ENCODE measurements around the gene MYOCOS. TPM values are rescaled to one million over a fixed set of nuclear protein-coding genes. Genes with fewer than 3 reads are reported as not detected.

The MYOCOS gene
- total and polyA plus RNA-seq, 10 donors = not detected

GRCh38 chr1:171663854-171664575 is 42.0 kb downstream of the MYOCOS start:
- no peak for TF ChIP-seq POLR2A (IDR thresholded peaks at IDR 0.05)
- TF ChIP-seq POLR2AphosphoS5 (IDR thresholded peaks at IDR 0.05) = no peak
- TF ChIP-seq CTCF (IDR thresholded peaks at IDR 0.05 in 8 of 11, conservative IDR thresholded peaks at IDR 0.05 in 3 of 11) = no peak
- WGBS, 5 donors = 55 to 71% (median 63%) methylated on average over 4 of the region's 4 CpGs
- Histone ChIP-seq H3K4me1 (no peaks in the 10 kb centered on the region), H3K27ac (no peak overlapping the region), H3K27me3 (replicated peaks in 1 of 7) (no peaks in the 10 kb centered on the region), H3K36me3 (no peaks in the 10 kb centered on the region), H3K4me3 (no peak overlapping the region), H3K9me3 (no peaks in the 10 kb centered on the region)
- DNase-seq = no peak
- intact Hi-C loops (cut with DNase I; ENCODE audit: low total_unique reads) = no loop called here

- Histone ChIP-seq H3K27ac (no peak overlapping the region), H3K4me1 (no peaks in the 10 kb centered on the region), H3K9me3 (no peaks in the 10 kb centered on the region), H3K4me3 (no peak overlapping the region), H3K27me3 (replicated peaks in 1 of 7) (no peaks in the 10 kb centered on the region), H3K36me3 (no peaks in the 10 kb centered on the region)
- no peak for DNase-seq
- no peak for TF ChIP-seq POLR2AphosphoS5 (IDR thresholded peaks at IDR 0.05)
- intact Hi-C loops (cut with DNase I; ENCODE audit: low total_unique reads) = no loop called here
Observed at GRCh38 chr1:171664976-171665375, 42.9 kb downstream of the MYOCOS start.

- 88 to 96% (median 90%) methylated on average over 4 of the region's 4 CpGs for WGBS, 5 donors
- intact Hi-C loops (cut with DNase I; ENCODE audit: low total_unique reads) = no loop called here
- TF ChIP-seq POLR2AphosphoS5 (IDR thresholded peaks at IDR 0.05) (no peak), CTCF (IDR thresholded peaks at IDR 0.05 in 8 of 11, conservative IDR thresholded peaks at IDR 0.05 in 3 of 11) (no peak), POLR2A (IDR thresholded peaks at IDR 0.05) (no peak)
- Histone ChIP-seq H3K36me3 (no peaks in the 10 kb centered on the region), H3K27me3 (replicated peaks in 1 of 7) (no peaks in the 10 kb centered on the region), H3K4me1 (no peaks in the 10 kb centered on the region), H3K4me3 (no peak overlapping the region), H3K9me3 (no peaks in the 10 kb centered on the region), H3K27ac (no peak overlapping the region)
- no peak for DNase-seq
Observed at GRCh38 chr1:171666114-171666769, 44.2 kb downstream of the MYOCOS start.

GRCh38 chr1:171668372-171668771 is 46.3 kb downstream of the MYOCOS start:
- no peak for DNase-seq
- 91 to 96% (median 93%) methylated on average over 5 of the region's 5 CpGs for WGBS, 5 donors
- Histone ChIP-seq H3K27ac (no peak overlapping the region), H3K9me3 (no peaks in the 10 kb centered on the region), H3K36me3 (no peaks in the 10 kb centered on the region), H3K27me3 (replicated peaks in 1 of 7) (no peaks in the 10 kb centered on the region), H3K4me3 (no peak overlapping the region), H3K4me1 (no peaks in the 10 kb centered on the region)
- intact Hi-C loops (cut with DNase I; ENCODE audit: low total_unique reads) = no loop called here
- TF ChIP-seq POLR2AphosphoS5 (IDR thresholded peaks at IDR 0.05) = no peak
- TF ChIP-seq POLR2A (IDR thresholded peaks at IDR 0.05) = no peak
- TF ChIP-seq CTCF (IDR thresholded peaks at IDR 0.05 in 8 of 11, conservative IDR thresholded peaks at IDR 0.05 in 3 of 11) = no peak

All from spleen (tissue), 11 donors.